MM.1S (cell line): ENCODE measurements around the gene DPH3.

ENCODE experiments used
- EZH2 ChIP-seq: fragments of 300-600 bp; sonication (generic); optimal IDR thresholded peaks from 2 replicates; pipeline ENCODE3; 2017; ENCODE audit warnings: low read depth, mild to moderate bottlenecking, antibody characterized with exemption, low read length, mixed read lengths
- TF ChIP-seq, protein P1 (sequence below): fragments of 300-600 bp; sonication (generic); IDR thresholded peaks from 2 replicates; pipeline ENCODE4 v1.5.1; 2016; ENCODE audit warnings: antibody characterized with exemption, low read length, mixed read lengths

- TF ChIP-seq, protein P1, sequence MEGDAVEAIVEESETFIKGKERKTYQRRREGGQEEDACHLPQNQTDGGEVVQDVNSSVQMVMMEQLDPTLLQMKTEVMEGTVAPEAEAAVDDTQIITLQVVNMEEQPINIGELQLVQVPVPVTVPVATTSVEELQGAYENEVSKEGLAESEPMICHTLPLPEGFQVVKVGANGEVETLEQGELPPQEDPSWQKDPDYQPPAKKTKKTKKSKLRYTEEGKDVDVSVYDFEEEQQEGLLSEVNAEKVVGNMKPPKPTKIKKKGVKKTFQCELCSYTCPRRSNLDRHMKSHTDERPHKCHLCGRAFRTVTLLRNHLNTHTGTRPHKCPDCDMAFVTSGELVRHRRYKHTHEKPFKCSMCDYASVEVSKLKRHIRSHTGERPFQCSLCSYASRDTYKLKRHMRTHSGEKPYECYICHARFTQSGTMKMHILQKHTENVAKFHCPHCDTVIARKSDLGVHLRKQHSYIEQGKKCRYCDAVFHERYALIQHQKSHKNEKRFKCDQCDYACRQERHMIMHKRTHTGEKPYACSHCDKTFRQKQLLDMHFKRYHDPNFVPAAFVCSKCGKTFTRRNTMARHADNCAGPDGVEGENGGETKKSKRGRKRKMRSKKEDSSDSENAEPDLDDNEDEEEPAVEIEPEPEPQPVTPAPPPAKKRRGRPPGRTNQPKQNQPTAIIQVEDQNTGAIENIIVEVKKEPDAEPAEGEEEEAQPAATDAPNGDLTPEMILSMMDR = no peak
- TF ChIP-seq EZH2 = no peak
Observed at GRCh38 chr3:16294844-16295243, 30.1 kb upstream of the DPH3 start.
